ENCODE results near the gene PXMP4.

GRCh38 chr20:33719277-33719988, 677 bp downstream of the PXMP4 start:
- no peak for TF ChIP-seq CTCF (IDR thresholded peaks at IDR 0.05; ENCODE audit: poor library complexity, severe bottlenecking)
- TF ChIP-seq REST (IDR thresholded peaks at IDR 0.05; ENCODE audit: borderline replicate concordance): no peak
- TF ChIP-seq RAD21 (conservative IDR thresholded peaks at IDR 0.05): no peak
- no peak for TF ChIP-seq MXI1 (conservative IDR thresholded peaks at IDR 0.05; ENCODE audit: poor library complexity, severe bottlenecking)
- TF ChIP-seq EZH2 (IDR thresholded peaks at IDR 0.05; ENCODE audit: borderline replicate concordance, insufficient read depth, low read length, poor library complexity, severe bottlenecking): no peak
- TF ChIP-seq POLR2AphosphoS5 (IDR thresholded peaks at IDR 0.05): no peak
- TF ChIP-seq TAF1 (IDR thresholded peaks at IDR 0.05; ENCODE audit: low read depth): no peak
- TF ChIP-seq SMC3 (conservative IDR thresholded peaks at IDR 0.05; ENCODE audit: poor library complexity): no peak
- no peak for TF ChIP-seq EP300 (conservative IDR thresholded peaks at IDR 0.05; ENCODE audit: poor library complexity, severe bottlenecking)

All from neural cell (in vitro differentiated cells).